ENCODE results near the gene PKIG.
"Not testable (repeated sequence)": the region's sequence is repeated elsewhere in the genome, so short reads cannot be mapped to it uniquely, and the experiment has no call there.

Gene PKIG

GRCh38 chr20:44643596-44644229 lies 61.3 kb downstream of the PKIG start:
- no peak for DNase-seq

GRCh38 chr20:44644230-44644617 lies 61.8 kb downstream of the PKIG start:
- no peak for DNase-seq

- DNase-seq: no peak
Measured at GRCh38 chr20:44644667-44645131, 62.3 kb downstream of the PKIG start.

- no peak for DNase-seq
Measured at GRCh38 chr20:44646023-44646640, 63.8 kb downstream of the PKIG start.

GRCh38 chr20:44646641-44647274 lies 64.4 kb downstream of the PKIG start:
- DNase-seq: no peak

GRCh38 chr20:44648068-44648467 lies 65.7 kb downstream of the PKIG start:
- DNase-seq: no peak

- no peak for DNase-seq
Measured at GRCh38 chr20:44648579-44648978, 66.2 kb downstream of the PKIG start.

- DNase-seq: no peak
Measured at GRCh38 chr20:44649126-44649525, 66.7 kb downstream of the PKIG start.

- no peak for DNase-seq
Measured at GRCh38 chr20:44649976-44650375, 67.6 kb downstream of the PKIG start.

- no peak for DNase-seq
Measured at GRCh38 chr20:44650771-44651433, 68.5 kb downstream of the PKIG start.

- DNase-seq: no peak
Measured at GRCh38 chr20:44651434-44651683, 69.0 kb downstream of the PKIG start.

- no peak for DNase-seq
Measured at GRCh38 chr20:44651684-44652423, 69.5 kb downstream of the PKIG start, which contains the start of gene ADA. Gene ADA, minus strand, starts transcription at chr20:44651699. Its CDS starts 92 bp downstream, at chr20:44651607.

GRCh38 chr20:44653546-44653945 lies 71.2 kb downstream of the PKIG start:
- DNase-seq: no peak

GRCh38 chr20:44654210-44654609 lies 71.8 kb downstream of the PKIG start:
- DNase-seq: not testable (repeated sequence)

- DNase-seq: no peak
Measured at GRCh38 chr20:44656448-44656847, 74.1 kb downstream of the PKIG start.

GRCh38 chr20:44657875-44658274 lies 75.5 kb downstream of the PKIG start:
- DNase-seq: no peak

- DNase-seq: no peak
Measured at GRCh38 chr20:44658810-44659209, 76.4 kb downstream of the PKIG start.

- DNase-seq: no peak
Measured at GRCh38 chr20:44659931-44660330, 77.6 kb downstream of the PKIG start.

GRCh38 chr20:44660581-44660980 lies 78.2 kb downstream of the PKIG start:
- no peak for DNase-seq

GRCh38 chr20:44662261-44662660 lies 79.9 kb downstream of the PKIG start:
- DNase-seq: no peak

GRCh38 chr20:44664131-44664530 lies 81.8 kb downstream of the PKIG start:
- no peak for DNase-seq

- no peak for DNase-seq
Measured at GRCh38 chr20:44666066-44666465, 83.7 kb downstream of the PKIG start.

Measured in NCI-H1694 (cell line).